Suppressor macrophage treated with lipopolysaccharide for 1 hour (primary cell): Measurements from ENCODE around the gene TUBB3.
"Not testable (repeated sequence)": the region's sequence is repeated elsewhere in the genome, so short reads cannot be mapped to it uniquely, and the experiment has no call there.

ENCODE experiments used
- DNase-seq, 3 donors: peaks; one replicate each; pipeline ENCODE4 v3.0.0-alpha.2; 2020 to 2022

TUBB3 gene

DNA sequence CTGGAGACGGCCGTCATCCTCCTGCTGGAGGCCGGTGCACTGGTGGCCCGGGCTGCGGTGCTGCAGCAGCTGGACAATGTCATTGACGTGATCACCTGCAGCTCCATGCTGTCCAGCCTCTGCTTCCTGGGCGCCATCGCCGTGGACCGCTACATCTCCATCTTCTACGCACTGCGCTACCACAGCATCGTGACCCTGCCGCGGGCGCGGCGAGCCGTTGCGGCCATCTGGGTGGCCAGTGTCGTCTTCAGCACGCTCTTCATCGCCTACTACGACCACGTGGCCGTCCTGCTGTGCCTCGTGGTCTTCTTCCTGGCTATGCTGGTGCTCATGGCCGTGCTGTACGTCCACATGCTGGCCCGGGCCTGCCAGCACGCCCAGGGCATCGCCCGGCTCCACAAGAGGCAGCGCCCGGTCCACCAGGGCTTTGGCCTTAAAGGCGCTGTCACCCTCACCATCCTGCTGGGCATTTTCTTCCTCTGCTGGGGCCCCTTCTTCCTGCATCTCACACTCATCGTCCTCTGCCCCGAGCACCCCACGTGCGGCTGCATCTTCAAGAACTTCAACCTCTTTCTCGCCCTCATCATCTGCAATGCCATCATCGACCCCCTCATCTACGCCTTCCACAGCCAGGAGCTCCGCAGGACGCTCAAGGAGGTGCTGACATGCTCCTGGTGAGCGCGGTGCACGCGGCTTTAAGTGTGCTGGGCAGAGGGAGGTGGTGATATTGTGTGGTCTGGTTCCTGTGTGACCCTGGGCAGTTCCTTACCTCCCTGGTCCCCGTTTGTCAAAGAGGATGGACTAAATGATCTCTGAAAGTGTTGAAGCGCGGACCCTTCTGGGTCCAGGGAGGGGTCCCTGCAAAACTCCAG lies 3.4 kb upstream of the TUBB3 start:
- DNase-seq = no peak

- DNase-seq = no peak
Measured at GRCh38 chr16:89920723-89921122, 2.4 kb upstream of the TUBB3 start.

DNA sequence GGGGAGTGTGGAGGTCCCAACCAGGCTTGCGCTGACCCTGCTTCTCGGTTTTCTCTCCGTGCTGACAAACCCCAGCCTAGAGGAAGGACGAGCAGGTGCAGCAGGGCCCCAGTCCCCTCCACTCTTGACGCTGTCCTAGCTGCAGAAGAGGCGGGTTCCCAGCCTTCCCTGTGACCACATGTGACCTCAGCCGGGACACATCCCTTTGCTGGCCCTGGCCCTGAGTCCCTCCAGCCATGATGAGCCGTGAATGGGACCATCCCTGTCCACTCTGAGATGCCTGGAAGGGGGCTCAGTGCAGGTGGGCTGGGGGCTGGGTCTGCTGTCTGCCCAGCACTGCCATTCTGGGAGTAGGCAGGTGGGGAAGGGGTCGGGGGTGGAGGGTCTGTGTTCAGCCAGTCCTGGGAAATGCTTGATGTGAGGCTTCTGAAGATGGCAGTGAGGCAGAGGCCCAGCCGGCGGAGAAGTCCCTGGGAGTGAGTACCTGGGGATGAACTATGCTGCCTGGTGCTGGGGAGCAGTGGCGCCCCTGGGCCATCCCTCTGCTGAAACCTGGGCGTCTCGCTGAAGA lies 1.9 kb upstream of the TUBB3 start:
- peak in 1 of 3 donors; percentile 26 for DNase-seq

DNA sequence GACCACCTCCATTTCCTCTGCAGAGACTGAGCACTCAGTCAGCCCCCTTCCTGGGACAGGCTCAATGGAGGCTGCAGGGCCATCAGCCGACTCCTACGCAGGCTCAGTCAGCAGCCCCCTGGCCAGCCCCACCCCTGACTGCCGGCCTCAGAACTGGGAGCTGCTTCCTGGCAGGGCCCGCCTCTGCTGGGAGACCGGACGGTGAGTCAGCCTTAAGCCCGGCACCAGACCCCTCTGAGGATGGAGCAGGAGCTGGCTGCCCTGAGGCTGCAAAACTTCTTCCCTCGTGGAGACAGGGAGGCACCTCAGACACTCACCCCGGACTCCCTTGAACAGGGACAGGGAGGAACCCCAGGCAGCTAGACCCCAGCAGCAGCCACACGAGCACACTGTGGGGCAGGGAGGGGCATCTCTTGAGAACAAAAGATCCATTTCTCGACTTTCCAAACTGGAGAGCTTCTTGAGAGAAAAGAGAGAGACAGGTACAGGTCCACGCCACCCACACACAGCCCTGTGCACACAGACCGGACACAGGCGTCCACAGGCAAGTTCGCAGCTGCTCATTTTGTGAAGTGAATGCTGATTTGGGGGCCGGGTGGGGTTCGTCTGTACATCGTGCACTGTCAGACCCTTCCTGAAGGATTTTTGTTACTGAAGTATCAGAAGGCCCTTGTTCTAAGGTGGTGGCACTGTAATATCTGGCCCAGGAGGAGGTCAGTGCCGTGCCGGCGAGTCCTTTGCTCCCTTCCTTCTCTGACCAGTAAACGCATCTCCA lies 1.3 kb upstream of the TUBB3 start:
- DNase-seq = peak; percentile 84 to 90 (median 90)

GRCh38 chr16:89922477-89922883 lies 662 bp upstream of the TUBB3 start:
- peak; percentile 72 to 82 (median 72) for DNase-seq

- DNase-seq = no peak
Measured at GRCh38 chr16:89923640-89924296, 626 bp downstream of the TUBB3 start.

- DNase-seq = peak in 2 of 3 donors; percentile 20 to 48
Measured at GRCh38 chr16:89924297-89924924, 1.3 kb downstream of the TUBB3 start.

DNA sequence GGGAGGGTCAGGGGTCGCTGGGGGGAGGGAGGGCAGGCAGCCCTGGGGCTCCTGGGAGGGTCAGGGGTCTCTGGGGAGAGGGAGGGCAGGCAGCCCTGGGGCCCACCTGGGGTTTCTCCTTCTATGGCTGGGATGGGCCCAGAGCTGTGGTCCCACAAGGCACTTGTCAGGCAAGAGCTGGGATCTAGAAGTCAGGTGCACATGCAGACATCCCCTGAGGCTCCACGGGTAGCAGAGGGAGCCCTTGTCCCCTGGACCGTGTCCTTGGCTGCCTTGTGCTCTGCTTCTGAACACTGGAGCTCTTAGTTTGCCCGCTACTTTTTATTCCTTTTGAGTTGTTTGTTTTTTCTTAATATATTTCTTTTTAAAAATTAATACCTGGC lies 1.8 kb downstream of the TUBB3 start:
- DNase-seq = no peak

- peak; percentile 45 to 79 (median 46) for DNase-seq
Measured at GRCh38 chr16:89925596-89926079, 2.5 kb downstream of the TUBB3 start.

GRCh38 chr16:89931305-89931896 lies 8.3 kb downstream of the TUBB3 start:
- no peak for DNase-seq

- DNase-seq = no peak
Measured at GRCh38 chr16:89931964-89932363, 8.8 kb downstream of the TUBB3 start.

GRCh38 chr16:89934019-89934418 lies 10.9 kb downstream of the TUBB3 start:
- DNase-seq = not testable (repeated sequence)

DNA sequence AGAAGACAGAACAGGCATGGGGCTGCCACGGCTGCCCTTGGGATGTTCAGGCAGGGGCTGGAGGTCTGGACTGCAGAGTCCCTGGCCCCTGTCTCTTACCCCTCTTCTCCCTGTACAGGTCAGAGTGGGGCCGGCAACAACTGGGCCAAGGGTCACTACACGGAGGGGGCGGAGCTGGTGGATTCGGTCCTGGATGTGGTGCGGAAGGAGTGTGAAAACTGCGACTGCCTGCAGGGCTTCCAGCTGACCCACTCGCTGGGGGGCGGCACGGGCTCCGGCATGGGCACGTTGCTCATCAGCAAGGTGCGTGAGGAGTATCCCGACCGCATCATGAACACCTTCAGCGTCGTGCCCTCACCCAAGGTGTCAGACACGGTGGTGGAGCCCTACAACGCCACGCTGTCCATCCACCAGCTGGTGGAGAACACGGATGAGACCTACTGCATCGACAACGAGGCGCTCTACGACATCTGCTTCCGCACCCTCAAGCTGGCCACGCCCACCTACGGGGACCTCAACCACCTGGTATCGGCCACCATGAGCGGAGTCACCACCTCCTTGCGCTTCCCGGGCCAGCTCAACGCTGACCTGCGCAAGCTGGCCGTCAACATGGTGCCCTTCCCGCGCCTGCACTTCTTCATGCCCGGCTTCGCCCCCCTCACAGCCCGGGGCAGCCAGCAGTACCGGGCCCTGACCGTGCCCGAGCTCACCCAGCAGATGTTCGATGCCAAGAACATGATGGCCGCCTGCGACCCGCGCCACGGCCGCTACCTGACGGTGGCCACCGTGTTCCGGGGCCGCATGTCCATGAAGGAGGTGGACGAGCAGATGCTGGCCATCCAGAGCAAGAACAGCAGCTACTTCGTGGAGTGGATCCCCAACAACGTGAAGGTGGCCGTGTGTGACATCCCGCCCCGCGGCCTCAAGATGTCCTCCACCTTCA lies 11.7 kb downstream of the TUBB3 start:
- no peak for DNase-seq

- DNase-seq = not testable (repeated sequence)
Measured at GRCh38 chr16:89935620-89936019, 12.5 kb downstream of the TUBB3 start.

GRCh38 chr16:89936034-89936433 lies 12.9 kb downstream of the TUBB3 start:
- DNase-seq = no peak

GRCh38 chr16:89936508-89936907 lies 13.4 kb downstream of the TUBB3 start:
- DNase-seq = no peak

GRCh38 chr16:89936981-89937380 lies 13.8 kb downstream of the TUBB3 start:
- DNase-seq = no peak

DNA sequence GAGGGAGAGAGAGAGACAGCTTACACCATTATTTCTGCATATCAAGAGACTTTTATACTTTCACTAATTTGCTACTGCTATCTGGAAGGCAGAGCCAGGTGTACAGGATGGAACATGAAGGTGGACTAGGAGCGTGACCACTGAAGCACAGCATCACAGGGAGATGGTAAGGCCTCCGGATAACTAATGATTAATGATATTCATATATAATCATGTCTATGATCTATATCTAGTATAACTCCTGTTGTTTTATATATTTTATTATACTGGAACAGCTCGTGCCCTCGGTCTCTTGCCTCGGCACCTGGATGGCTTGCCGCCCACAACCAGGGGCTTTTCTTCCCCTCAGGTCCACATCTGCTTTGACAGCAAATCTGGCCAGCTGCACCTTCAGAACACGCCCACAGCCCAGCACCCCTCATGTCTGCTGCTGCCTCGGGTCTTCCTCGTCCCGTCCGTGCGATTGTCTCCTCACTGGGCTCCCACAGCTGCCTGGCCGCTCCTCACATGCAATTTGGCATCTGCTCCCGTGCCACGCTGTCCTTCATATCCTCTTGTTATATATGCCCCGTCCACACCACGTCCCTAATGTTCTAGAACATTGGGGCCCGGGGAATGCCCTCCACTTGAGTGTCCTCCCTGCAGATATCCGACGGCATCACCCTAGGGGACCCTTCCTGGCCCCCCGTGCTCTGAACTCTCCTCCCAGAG lies 15.2 kb downstream of the TUBB3 start:
- no peak for DNase-seq

GRCh38 chr16:89944773-89945172 lies 21.6 kb downstream of the TUBB3 start:
- no peak for DNase-seq

GRCh38 chr16:89945654-89946053 lies 22.5 kb downstream of the TUBB3 start:
- no peak for DNase-seq
